Measurements from ENCODE around the gene CYP2C18.
"Not testable (repeated sequence)": the region's sequence is repeated elsewhere in the genome, so short reads cannot be mapped to it uniquely, and the experiment has no call there.

CYP2C18 gene

GRCh38 chr10:94747838-94748237 lies 64.3 kb downstream of the CYP2C18 start:
- DNase-seq: no peak

GRCh38 chr10:94757916-94758315 lies 74.4 kb downstream of the CYP2C18 start:
- DNase-seq: no peak

GRCh38 chr10:94760586-94761178 lies 77.2 kb downstream of the CYP2C18 start:
- no peak for DNase-seq

GRCh38 chr10:94762393-94762792 lies 78.9 kb downstream of the CYP2C18 start, which contains the start of gene CYP2C19:
Gene CYP2C19 (plus strand): TSS chr10:94762681. CDS start chr10:94762706, 25 bp downstream.
- DNase-seq: no peak

- not testable (repeated sequence) for DNase-seq
Measured at GRCh38 chr10:94775425-94775824, 91.9 kb downstream of the CYP2C18 start.

GRCh38 chr10:94777886-94778458 lies 94.4 kb downstream of the CYP2C18 start:
- DNase-seq: no peak

- DNase-seq: no peak
Measured at GRCh38 chr10:94780844-94781243, 97.3 kb downstream of the CYP2C18 start.

GRCh38 chr10:94784256-94784655 lies 100.7 kb downstream of the CYP2C18 start:
- no peak for DNase-seq

GRCh38 chr10:94785211-94785610 lies 101.7 kb downstream of the CYP2C18 start:
- DNase-seq: no peak
